RWPE1 (cell line): ENCODE measurements around the gene SLC36A1.
A peak's percentile ranks its signal among the peaks of the same experiment; 100 is the strongest.

ENCODE experiments used
- CTCF ChIA-PET: fragments of 350-600 bp; sonication (Branson Sonifier 250); formaldehyde crosslinking; extraction: SDS; loops from one replicate; lab custom pipeline; 2021; lab: Yijun Ruan, JAX
- POLR2A ChIA-PET: fragments of 400-600 bp; formaldehyde crosslinking; extraction: SDS; loops from one replicate; lab custom pipeline; 2020; ENCODE audit warnings: antibody characterized with exemption; ENCODE audit not compliant: low non-redundant PET; lab: Yijun Ruan, JAX
- DNase-seq: peaks from one replicate; pipeline ENCODE4 v3.0.0; 2012; ENCODE audit warnings: low spot score
- H3K27ac ChIP-seq: fragments of 450-650 bp; 2 replicates; pipeline ENCODE4 v1.5.1; 2017
- TF ChIP-seq, protein P1 (sequence below): fragments of 450-650 bp; conservative IDR thresholded peaks from 2 replicates; pipeline ENCODE4 v1.5.1; 2017; ENCODE audit warnings: low read depth, mild to moderate bottlenecking

The SLC36A1 gene

DNA sequence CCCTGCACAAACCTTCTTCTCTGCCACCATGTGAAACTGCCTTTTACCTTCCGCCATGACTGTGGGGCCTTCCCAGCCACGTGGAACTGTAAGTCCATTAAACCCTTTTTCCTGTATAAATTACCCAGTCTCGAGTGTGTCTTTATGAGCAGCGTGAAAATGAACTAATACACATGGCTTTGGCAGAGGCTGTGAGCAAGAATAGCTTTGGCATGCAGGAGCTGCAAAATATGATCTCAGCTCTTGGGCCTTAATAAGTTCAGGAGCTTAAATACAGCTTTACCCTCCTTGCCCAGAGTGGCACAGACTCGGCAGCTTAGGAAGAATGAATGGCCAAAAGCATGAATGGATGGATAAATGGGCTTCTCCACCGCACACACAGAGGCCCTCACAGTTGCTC lies 15.7 kb upstream of the SLC36A1 start:
- ChIA-PET CTCF (no interaction called here), POLR2A (interaction anchor here (0.8 kb wide), 1 partner anchor 179 kb away, joined by 3 read pairs; no protein-coding TSS in a partner anchor)

DNA sequence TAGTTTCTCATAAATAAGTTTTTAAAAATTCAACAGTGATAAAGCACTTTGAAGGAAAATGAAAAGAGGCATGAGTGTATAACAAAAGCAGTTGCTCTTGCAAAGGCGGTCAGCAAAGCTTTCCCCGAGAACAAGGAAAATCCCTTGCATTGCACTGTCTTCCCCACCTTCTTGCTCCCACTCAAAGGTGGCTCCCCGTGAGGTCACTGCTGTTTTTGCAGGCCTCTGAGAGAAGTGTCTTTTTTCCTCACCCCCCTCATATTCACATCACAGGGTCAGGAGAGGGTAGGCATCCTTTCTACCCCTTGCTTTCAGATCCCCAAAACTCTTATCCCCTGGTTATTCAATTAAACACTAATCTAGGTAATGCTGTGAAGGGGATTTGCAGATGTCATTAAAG lies 15.2 kb upstream of the SLC36A1 start:
- POLR2A ChIA-PET = no interaction called here

More for the DNA sequence above, 15.7 kb upstream of the SLC36A1 start:
- no peak overlapping the region for H3K27ac ChIP-seq
- TF ChIP-seq, protein P1, sequence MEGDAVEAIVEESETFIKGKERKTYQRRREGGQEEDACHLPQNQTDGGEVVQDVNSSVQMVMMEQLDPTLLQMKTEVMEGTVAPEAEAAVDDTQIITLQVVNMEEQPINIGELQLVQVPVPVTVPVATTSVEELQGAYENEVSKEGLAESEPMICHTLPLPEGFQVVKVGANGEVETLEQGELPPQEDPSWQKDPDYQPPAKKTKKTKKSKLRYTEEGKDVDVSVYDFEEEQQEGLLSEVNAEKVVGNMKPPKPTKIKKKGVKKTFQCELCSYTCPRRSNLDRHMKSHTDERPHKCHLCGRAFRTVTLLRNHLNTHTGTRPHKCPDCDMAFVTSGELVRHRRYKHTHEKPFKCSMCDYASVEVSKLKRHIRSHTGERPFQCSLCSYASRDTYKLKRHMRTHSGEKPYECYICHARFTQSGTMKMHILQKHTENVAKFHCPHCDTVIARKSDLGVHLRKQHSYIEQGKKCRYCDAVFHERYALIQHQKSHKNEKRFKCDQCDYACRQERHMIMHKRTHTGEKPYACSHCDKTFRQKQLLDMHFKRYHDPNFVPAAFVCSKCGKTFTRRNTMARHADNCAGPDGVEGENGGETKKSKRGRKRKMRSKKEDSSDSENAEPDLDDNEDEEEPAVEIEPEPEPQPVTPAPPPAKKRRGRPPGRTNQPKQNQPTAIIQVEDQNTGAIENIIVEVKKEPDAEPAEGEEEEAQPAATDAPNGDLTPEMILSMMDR = no peak
- no peak for DNase-seq

DNA sequence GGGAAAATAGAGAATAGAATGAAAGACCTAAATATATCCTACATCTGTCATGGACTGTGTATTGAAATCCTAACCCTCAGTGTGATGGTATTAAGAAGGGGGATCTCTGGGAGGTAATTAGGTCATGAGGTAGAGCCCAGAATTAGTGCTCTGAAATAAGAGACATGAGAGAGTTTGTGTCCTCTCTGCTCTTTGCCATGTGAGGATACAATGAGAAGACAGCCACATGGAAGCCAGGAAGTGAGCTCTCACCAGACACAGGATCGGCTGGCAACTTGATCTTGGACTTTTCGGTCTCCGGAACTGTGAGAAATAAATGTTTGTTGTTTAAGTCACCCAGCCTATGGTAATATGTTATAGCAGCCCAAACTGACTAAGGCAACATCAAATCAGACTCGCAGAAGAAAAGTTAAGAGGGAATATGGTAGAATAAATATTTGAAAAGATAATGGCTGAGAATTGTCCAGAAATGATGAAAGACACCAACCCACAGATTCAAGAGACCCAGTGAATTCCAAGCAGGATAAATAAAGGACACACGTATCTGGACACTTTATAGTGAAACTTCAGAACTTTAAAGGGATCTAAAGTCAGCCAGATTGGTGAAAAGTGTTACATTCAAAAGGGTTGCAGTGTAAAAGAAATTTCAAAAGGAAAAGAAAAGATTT lies 12.7 kb upstream of the SLC36A1 start:
- ChIA-PET CTCF (no interaction called here), POLR2A (no interaction called here)
- no peak overlapping the region for H3K27ac ChIP-seq
- TF ChIP-seq, protein P1 = no peak
- no peak for DNase-seq

More for the DNA sequence above, 15.2 kb upstream of the SLC36A1 start:
- CTCF ChIA-PET = interaction anchor here (0.7 kb wide), 1 partner anchor 24 kb away, joined by 3 read pairs; no protein-coding TSS in a partner anchor
- no peak for DNase-seq
- TF ChIP-seq, protein P1 = no peak
- no peak overlapping the region for H3K27ac ChIP-seq

DNA sequence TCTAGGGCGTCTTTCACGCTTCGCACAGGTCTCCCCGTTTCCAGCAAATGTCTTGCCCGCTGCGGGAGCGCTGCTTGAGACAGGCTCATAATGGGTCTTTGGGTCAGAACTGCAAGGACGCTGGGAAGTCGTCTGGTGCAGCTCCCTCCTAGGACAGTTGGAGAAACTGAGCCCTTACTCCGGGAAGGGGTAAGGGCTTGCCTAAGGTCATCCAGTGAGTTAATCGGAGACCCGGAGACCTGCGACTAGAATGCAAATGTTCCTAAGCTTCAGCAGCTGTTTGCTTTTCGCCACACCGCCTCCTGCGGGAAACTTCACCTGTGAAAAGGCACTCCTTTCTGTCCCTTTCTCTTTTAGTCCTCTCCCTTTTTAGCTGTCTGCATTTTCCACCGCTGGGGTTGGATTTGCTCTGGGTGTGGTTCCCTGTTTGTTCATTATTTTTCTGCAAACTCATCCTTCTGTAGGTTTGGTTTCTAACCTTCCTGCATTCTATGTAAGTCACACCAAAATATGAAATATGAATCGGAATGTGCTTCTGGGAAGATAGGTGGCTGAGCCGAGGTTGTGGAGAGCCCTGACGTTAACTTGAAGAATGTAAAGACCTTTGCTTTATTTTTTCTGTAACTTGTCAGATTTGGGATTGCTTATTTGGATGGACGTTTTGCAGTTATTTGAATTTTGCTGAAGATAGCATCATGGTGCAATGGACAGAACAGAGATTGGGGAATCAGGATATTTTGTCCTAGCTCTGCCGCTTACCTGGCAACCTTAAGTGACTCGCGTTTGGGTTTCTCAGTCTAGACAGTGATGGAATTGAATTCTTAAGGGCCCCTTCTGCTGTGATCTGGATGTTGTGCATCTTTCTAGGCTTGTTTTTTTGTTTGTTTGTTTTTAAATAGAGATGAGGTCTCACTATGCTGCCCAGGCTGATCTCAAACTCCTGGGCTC lies 909 bp downstream of the SLC36A1 start:
- peak overlapping the region; percentile 70 for H3K27ac ChIP-seq

DNA sequence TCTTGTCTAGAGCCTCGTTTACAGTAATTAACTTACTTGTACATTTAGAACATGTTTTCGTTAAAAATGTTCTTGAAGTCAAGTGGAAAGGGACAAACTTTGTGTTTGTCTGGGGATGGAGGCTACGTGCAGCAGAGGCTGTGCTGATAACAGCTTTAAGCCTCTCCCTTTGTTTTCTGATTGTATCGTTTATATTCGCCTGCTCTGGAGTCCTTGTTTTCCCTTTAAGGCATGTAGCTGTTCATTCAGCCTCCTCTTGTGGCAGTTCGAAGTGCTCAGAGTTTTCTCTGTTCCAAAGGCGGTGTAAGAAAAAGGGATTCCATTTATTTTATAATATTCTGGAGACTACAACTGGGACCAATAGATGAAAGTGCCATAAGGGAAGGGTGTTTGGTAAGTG lies 1.9 kb downstream of the SLC36A1 start:
- ChIA-PET POLR2A (no interaction called here), CTCF (no interaction called here)
- H3K27ac ChIP-seq = no peak overlapping the region
- TF ChIP-seq, protein P1 = no peak
- no peak for DNase-seq

More for the DNA sequence above, 909 bp downstream of the SLC36A1 start:
- ChIA-PET POLR2A (interaction anchor here (1.4 kb wide), 1 partner anchor 38 kb away, joined by 3 read pairs; no protein-coding TSS in a partner anchor), CTCF (interaction anchor here (0.6 to 1.9 kb wide), 10 partner anchors 11 to 333 kb away, joined by 3 to 15 read pairs (median 5); no protein-coding TSS in a partner anchor)
- DNase-seq = peak; percentile 56
- TF ChIP-seq, protein P1 = peak; percentile 31; the same call in 1 of the 2 replicates

DNA sequence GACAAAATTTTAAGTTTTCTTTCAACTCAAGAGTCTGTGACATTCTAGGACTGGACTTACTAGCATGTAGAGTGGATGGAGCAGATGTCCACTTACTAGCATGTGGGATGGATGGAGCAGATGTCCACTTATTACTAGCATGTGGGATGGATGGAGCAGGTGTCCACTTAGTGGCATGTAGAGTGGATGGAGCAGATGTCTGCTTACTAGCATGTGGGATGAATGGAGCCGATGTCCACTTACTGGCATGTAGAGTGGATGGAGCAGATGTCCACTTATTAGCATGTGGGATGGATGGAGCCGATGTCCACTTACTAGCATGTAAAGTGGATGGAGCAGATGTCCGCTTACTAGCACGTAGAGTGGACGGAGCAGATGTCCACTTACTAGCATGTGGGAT lies 2.4 kb downstream of the SLC36A1 start:
- no peak for DNase-seq
- no peak overlapping the region for H3K27ac ChIP-seq
- ChIA-PET POLR2A (no interaction called here), CTCF (no interaction called here)
- TF ChIP-seq, protein P1 = no peak
